ENCODE measurements around the gene PDE4A.

The PDE4A gene

GRCh38 chr19:10412257-10412977 is 7.9 kb upstream of the PDE4A start:
- Mint-ChIP-seq H3K36me3 (ENCODE audit: low read depth) (peaks cover 4% of the 10 kb centered on the region), H3K4me1 (ENCODE audit: low read depth) (peaks cover 64% of the 10 kb centered on the region), H3K9me3 (no peaks in the 10 kb centered on the region), H3K4me3 (peak overlapping the region; percentile 50), H3K27me3 (ENCODE audit: low read depth) (peaks cover 7% of the 10 kb centered on the region), H3K27ac (peak overlapping the region; percentile 91)

- Mint-ChIP-seq H3K4me3 (peak overlapping the region; percentile 70), H3K27me3 (ENCODE audit: low read depth) (peaks cover 25% of the 10 kb centered on the region), H3K27ac (peak overlapping the region; percentile 87), H3K9me3 (no peaks in the 10 kb centered on the region), H3K4me1 (ENCODE audit: low read depth) (peaks cover 51% of the 10 kb centered on the region), H3K36me3 (ENCODE audit: low read depth) (peaks cover 7% of the 10 kb centered on the region)
Observed at GRCh38 chr19:10416083-10416379, 4.3 kb upstream of the PDE4A start.

GRCh38 chr19:10416380-10417257 is 3.7 kb upstream of the PDE4A start:
- H3K27ac Mint-ChIP-seq, result peak overlapping the region; percentile 93

GRCh38 chr19:10417541-10418234 is 2.6 kb upstream of the PDE4A start:
- peaks cover 12% of the 10 kb centered on the region for H3K36me3 Mint-ChIP-seq (ENCODE audit: low read depth)
- peak overlapping the region; percentile 63 for H3K27ac Mint-ChIP-seq
- H3K27me3 Mint-ChIP-seq (ENCODE audit: low read depth), result peaks cover 25% of the 10 kb centered on the region
- H3K9me3 Mint-ChIP-seq, result no peaks in the 10 kb centered on the region
- H3K4me1 Mint-ChIP-seq (ENCODE audit: low read depth), result peaks cover 49% of the 10 kb centered on the region
- H3K4me3 Mint-ChIP-seq, result peak overlapping the region; percentile 72

More at GRCh38 chr19:10416380-10417257, 3.7 kb upstream of the PDE4A start:
- Mint-ChIP-seq H3K27me3 (ENCODE audit: low read depth) (peaks cover 25% of the 10 kb centered on the region), H3K36me3 (ENCODE audit: low read depth) (peaks cover 10% of the 10 kb centered on the region), H3K4me3 (peak overlapping the region; percentile 70), H3K9me3 (no peaks in the 10 kb centered on the region), H3K4me1 (ENCODE audit: low read depth) (peaks cover 50% of the 10 kb centered on the region)

- Mint-ChIP-seq H3K36me3 (ENCODE audit: low read depth) (peaks cover 12% of the 10 kb centered on the region), H3K9me3 (no peaks in the 10 kb centered on the region), H3K4me1 (ENCODE audit: low read depth) (peaks cover 47% of the 10 kb centered on the region), H3K27ac (peak overlapping the region; percentile 66), H3K27me3 (ENCODE audit: low read depth) (peaks cover 25% of the 10 kb centered on the region), H3K4me3 (peak overlapping the region; percentile 72)
Observed at GRCh38 chr19:10418235-10418484, 2.2 kb upstream of the PDE4A start.

- H3K9me3 Mint-ChIP-seq, result no peaks in the 10 kb centered on the region
- peak overlapping the region; percentile 72 for H3K4me3 Mint-ChIP-seq
- H3K27me3 Mint-ChIP-seq (ENCODE audit: low read depth), result peaks cover 25% of the 10 kb centered on the region
- H3K4me1 Mint-ChIP-seq (ENCODE audit: low read depth), result peaks cover 49% of the 10 kb centered on the region
- H3K36me3 Mint-ChIP-seq (ENCODE audit: low read depth), result peaks cover 15% of the 10 kb centered on the region
- H3K27ac Mint-ChIP-seq, result peak overlapping the region; percentile 66
Observed at GRCh38 chr19:10418485-10419199, 1.7 kb upstream of the PDE4A start.

- peaks cover 25% of the 10 kb centered on the region for H3K27me3 Mint-ChIP-seq (ENCODE audit: low read depth)
- peaks cover 15% of the 10 kb centered on the region for H3K36me3 Mint-ChIP-seq (ENCODE audit: low read depth)
Observed at GRCh38 chr19:10419200-10419645, 1.1 kb upstream of the PDE4A start.

GRCh38 chr19:10419646-10420443 is 493 bp upstream of the PDE4A start:
- Mint-ChIP-seq H3K4me1 (ENCODE audit: low read depth) (peaks cover 49% of the 10 kb centered on the region), H3K9me3 (no peaks in the 10 kb centered on the region), H3K36me3 (ENCODE audit: low read depth) (peaks cover 15% of the 10 kb centered on the region), H3K4me3 (peak overlapping the region; percentile 84), H3K27ac (peak overlapping the region; percentile 86), H3K27me3 (ENCODE audit: low read depth) (peaks cover 25% of the 10 kb centered on the region)

More at GRCh38 chr19:10419200-10419645, 1.1 kb upstream of the PDE4A start:
- H3K4me3 Mint-ChIP-seq, result peak overlapping the region; percentile 84
- H3K9me3 Mint-ChIP-seq, result no peaks in the 10 kb centered on the region
- H3K4me1 Mint-ChIP-seq (ENCODE audit: low read depth), result peaks cover 50% of the 10 kb centered on the region
- peak overlapping the region; percentile 86 for H3K27ac Mint-ChIP-seq

GRCh38 chr19:10421240-10422045 is 1.1 kb downstream of the PDE4A start:
- peaks cover 51% of the 10 kb centered on the region for H3K4me1 Mint-ChIP-seq (ENCODE audit: low read depth)
- H3K27me3 Mint-ChIP-seq (ENCODE audit: low read depth), result peaks cover 25% of the 10 kb centered on the region
- peaks cover 18% of the 10 kb centered on the region for H3K36me3 Mint-ChIP-seq (ENCODE audit: low read depth)
- no peaks in the 10 kb centered on the region for H3K9me3 Mint-ChIP-seq
- peak overlapping the region; percentile 89 for H3K4me3 Mint-ChIP-seq
- H3K27ac Mint-ChIP-seq, result peak overlapping the region; percentile 84

- Mint-ChIP-seq H3K4me3 (peak overlapping the region; percentile 89), H3K36me3 (ENCODE audit: low read depth) (peaks cover 16% of the 10 kb centered on the region), H3K27me3 (ENCODE audit: low read depth) (peaks cover 20% of the 10 kb centered on the region), H3K4me1 (ENCODE audit: low read depth) (peaks cover 50% of the 10 kb centered on the region), H3K27ac (peak overlapping the region; percentile 84), H3K9me3 (no peaks in the 10 kb centered on the region)
Observed at GRCh38 chr19:10422046-10422461, 1.7 kb downstream of the PDE4A start.

- Mint-ChIP-seq H3K36me3 (ENCODE audit: low read depth) (peaks cover 16% of the 10 kb centered on the region), H3K27ac (peak overlapping the region; percentile 84), H3K9me3 (no peaks in the 10 kb centered on the region), H3K27me3 (ENCODE audit: low read depth) (peaks cover 16% of the 10 kb centered on the region), H3K4me1 (ENCODE audit: low read depth) (peaks cover 57% of the 10 kb centered on the region), H3K4me3 (peak overlapping the region; percentile 89)
Observed at GRCh38 chr19:10422846-10423245, 2.5 kb downstream of the PDE4A start.

- H3K27ac Mint-ChIP-seq, result peak overlapping the region; percentile 75
- peaks cover 16% of the 10 kb centered on the region for H3K27me3 Mint-ChIP-seq (ENCODE audit: low read depth)
- H3K9me3 Mint-ChIP-seq, result no peaks in the 10 kb centered on the region
- H3K36me3 Mint-ChIP-seq (ENCODE audit: low read depth), result peaks cover 15% of the 10 kb centered on the region
- peaks cover 60% of the 10 kb centered on the region for H3K4me1 Mint-ChIP-seq (ENCODE audit: low read depth)
- H3K4me3 Mint-ChIP-seq, result peak overlapping the region; percentile 86
Observed at GRCh38 chr19:10424011-10424637, 3.8 kb downstream of the PDE4A start.

Measured in T-helper 1 cell treated with Interleukin-12 subunit alpha and Interleukin-12 subunit beta and Interleukin-4 antibody, amounts not matched to agents 30 μg/mL and 1 μg/mL, for 36 hours (primary cell).